ENCODE results near the gene QSOX1.

Gene QSOX1

DNA sequence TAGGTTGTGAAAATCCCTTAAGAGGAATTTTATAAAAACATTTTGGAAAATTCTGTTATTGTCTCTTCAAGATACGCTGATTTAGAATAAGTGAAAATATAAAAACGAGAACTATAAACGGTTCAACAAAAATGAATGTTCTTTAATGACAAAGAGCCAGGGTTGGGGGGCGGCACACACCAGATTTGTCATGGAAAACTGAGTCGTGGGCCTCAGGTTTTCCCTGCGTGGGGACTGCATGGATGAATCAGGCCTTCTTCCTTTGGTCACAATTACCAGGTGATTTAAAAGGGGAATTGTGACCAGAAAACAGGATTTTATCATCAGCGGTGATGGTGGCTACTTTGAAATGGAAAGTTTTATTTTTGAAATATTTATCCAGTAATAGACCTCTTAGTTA lies 84.0 kb downstream of the QSOX1 start:
- no peak for DNase-seq

DNA sequence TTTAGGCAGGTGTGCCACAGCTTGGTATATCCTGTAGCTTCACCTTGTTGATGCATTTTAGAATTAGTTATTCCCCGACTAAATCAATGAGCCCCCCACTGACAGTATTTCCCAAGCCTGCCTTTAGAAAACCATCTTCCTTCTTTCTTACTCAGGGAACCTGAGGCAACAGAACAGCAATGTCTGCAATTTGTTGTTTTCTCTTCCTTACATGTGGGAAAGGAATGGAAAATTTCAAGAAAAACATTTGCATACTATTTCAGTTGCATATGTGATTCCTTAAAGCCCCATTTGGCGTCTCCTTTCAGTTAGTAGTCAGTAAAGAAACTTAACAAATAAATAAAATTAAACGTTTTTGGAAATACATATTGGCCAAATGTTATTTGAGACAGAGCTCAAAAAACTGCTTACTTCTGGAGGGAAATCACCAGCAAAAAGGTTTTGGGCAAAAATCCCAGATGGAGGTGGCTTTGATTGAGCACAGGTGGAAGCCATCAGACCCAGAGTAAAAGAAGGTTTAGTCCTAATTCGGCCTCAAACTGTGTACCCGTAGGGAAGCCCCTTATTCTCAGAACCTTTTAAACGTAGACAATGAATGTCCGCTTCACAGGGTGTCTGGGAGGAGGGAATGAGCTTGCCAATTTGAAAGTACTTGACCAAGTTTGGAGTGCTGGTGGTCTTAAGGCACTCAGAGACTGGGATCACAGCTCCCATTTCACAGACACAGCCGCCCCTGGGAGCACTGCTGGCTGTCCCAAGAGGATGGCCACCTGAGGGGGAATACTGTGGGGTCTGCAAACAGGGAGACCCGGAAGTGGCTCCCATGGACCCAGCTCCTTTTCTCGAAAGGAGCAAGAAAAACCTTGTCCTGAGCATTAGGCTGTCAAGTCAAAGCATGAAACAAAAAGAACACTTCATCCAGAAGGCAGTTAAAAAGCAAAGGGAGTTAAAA lies 84.8 kb downstream of the QSOX1 start:
- no peak for DNase-seq

DNA sequence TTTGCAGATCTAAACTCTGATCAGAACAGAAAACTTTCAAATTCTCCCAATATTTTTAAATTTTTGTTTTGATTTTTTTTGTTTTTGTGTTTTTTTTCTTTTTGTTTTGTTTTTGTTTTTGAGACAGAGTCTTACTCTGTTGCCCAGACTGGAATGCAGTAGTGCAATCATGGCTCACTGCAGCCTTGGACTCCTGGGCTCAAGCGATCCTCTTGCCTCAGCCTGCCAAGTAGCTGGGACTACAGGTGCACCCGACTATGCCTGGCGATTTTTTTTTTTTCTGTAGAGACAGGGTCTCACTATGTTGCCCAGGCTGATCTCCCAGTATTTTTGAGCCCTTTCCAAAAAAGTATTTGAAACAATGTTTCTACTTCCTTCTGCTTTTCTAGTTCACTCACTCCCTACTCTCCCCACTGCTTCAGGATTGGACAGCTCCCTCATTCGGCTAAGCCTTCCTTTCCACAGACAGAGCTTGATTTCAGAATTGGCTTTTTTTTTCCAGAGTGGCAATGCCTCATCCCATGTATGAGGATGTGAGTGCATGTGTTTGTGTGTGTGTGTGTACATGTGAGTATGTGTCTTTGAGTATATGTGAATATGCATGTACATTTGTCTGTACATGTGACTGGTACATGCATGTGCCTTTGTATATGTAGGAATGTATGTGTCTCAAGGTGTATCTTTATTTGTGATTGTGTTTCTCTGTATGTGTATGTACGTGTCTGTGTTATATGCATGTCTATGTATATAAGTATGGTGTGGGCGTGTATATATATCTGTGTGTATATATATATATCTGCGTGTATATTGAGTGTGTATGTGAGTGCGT lies 87.3 kb downstream of the QSOX1 start:
- DNase-seq: no peak

DNA sequence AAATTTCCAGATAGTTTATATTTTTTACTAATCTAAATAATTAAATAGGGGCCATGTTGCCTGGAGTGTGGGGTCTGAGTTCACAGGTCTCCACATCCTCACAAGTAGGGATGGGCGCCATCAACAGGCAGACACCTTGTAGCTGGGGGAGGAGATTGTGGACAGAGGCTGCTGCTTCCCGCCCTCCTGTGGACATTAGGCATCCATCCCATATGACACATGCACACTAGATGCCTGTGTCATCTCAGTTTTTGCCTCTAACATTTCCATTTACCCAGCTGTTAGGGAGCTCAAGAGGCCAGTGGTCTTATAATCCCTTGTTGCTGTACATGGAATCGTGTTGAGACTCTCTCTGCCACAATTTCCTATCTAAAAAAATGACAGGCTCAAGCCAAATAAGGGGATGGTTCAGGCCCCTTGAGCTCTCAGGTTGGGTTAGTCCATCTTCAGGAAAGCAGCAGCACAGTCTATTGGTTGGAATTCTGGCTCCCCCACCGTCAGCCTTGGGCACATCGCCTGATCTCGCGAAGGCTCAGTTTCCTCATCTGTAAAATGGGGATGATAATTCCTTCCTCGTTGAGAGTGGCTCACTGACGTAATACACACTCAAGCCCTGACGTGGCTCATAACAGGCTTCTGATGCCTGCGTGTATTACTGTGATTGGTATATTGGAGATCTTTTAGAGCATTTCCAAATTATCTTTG lies 89.0 kb downstream of the QSOX1 start:
- DNase-seq: no peak

DNA sequence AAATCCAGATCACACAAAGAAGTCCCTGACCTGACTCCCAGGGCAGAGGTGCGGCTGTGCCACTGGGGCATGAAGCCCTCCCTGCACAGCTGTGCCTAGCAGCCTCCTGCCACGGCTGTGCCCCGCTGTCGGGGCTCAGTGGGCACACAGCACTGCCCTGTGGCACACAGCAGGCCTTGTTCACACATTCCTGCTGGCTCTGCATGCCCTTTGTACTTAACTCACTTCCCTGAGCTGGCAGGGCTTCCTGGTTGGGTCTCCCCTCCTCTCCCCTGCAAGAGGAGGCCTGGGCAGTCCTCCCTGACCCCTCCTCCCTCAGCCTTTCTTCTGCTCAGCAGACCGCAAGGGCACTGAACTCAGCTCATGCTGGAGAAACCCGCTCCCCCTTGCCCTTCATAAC lies 90.2 kb downstream of the QSOX1 start:
- DNase-seq: no peak

DNA sequence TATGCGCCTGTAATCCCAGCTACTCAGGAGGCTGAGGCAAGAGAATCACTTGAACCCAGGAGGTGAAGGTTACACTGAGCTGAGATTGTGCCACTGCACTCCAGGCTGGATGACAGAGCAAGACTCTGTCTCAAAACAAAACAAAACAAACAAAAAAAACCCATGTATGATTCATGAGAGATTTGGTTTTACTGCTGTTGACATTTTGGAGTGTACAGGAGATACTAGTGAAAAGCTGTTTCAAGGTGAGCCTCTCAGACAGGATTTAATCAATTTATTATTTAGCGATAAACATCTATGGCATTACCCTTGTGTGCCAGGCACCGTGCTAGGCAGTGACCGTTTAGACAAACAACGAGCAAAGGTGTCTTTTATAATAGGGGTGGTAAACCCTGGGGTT lies 91.9 kb downstream of the QSOX1 start:
- no peak for DNase-seq

DNA sequence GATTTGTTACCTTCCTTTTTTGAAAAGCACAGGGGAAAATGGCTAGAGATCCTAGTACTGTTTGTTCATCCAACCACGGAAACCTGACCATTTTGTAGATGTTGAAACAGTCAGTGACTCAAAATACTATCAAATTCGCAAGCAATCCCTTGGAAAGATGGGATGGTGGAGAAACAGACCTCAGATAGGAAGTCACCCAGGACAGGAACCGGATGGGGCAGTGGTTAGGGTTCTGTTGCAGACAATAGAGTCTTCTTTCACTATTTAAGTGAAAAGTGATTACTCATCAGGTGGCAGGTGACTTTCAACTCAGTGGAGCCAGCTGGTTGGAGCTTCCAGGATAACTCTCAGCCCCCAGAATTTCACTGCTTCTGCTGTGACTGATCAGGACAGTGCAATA lies 92.4 kb downstream of the QSOX1 start:
- DNase-seq: no peak

DNA sequence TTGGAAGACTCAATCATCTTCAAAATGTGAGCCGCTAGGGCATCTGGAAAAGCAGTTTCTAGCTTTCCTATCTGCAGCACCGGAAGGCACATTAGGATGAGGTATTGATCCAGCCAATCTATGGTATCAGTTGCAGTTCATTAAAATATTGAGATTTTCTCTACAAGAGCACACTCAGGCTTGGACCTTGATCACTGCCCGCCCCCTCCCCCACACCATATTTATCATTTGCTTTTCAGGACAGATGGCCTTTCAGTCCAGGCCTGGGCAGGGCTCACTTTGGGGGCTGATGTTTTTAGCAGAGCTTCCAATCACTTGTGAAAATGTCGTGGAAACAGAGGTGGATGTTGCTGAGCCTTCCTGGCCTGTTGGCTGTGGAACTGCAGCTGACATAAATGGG lies 92.9 kb downstream of the QSOX1 start:
- no peak for DNase-seq

DNA sequence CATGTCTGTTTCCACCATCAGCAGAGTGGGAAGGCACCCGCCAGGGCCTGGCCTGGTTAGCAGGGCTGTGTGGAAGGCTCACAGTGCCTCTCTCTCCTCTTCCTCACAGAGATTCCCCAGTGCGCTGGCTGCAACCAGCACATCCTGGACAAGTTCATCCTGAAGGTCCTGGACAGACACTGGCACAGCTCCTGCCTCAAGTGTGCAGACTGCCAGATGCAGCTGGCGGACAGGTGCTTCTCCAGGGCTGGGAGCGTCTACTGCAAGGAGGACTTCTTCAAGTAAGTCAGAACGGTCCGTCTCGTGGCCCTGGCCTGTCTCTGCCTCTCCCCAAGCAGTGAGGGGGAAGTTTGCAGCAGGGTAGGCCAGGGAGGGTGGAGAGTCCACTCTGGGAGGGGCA lies 93.5 kb downstream of the QSOX1 start:
- no peak for DNase-seq

DNA sequence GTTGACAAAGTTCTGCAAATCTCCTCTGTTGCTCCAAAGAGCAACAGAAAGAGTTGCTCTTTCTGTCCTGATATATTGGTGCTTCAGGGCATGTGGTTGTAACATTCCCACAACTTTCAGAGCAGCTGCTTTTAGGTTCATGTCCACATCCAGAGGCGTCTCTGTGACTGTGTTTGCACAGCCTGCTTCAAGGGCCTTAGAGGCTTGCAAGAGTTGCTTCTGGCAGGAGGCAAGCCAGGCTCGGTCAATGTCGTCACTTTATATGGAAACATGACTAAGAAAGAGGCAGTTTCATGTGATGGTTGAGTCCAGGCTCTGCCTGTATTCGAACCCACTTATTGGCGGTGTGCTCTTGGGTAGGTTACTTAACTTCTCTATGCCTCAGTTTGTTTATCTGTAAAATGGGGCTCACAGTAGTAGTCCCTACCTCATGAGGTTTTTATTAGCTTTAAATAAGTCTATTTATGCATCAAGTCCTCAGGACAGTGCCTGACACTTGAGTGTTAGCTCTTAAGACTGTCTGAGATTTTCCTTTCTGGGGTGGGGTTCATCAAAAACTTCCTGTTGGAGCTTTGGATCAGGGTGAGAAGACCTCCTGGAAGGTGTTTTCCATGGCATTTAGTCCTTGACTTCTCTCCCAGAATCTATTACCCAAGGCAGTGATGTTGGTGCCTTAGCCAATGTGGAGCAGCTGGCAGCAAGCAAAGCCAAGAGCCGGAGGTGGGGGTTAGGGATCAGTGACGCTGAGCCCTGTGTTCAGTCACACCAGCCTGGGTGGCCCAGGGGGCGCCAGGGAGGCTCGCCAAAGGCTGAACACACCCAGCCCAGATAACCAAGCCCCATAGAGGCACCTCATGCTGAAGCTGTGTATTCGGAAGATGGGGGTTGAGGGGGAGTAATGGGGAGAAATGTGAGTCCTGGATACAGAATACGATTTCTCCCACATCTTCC lies 94.3 kb downstream of the QSOX1 start:
- DNase-seq: no peak

DNA sequence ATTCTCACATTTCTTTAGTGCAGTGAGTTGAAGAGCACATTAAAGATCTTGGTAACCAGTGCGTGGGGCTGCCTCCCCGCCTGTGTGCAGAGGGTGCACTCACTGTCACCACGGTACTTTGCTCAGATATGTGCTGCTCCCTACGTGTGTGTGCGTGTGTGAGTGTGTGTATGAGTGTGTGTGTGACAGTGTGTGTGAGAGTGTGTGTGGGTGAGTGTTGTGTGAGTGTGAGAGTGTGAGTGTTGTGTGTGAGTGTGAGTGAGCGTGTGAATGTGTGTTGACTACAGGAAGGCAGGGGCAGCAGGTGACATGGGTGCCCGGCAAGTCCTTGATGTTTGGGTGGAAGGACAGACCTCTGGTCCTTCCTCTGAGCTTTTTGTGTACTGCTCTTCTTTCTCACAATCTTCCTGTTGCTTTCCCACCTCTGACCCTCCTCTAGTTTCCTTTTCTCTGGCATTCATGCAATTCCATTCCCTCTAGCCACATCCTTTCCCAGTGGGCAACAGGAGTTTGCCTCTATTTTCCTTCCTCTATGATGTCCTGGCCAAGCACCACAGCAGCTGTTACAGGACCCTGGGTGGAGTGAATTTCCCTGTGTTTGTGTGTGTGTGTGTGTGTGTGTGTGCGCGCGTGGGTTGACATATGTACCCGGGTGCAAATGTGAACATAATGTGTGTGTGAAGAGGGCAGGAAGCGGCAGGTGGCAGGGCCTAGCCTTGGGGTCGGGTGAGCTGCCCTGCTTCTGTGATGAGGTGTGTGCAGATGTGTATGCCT lies 95.2 kb downstream of the QSOX1 start:
- no peak for DNase-seq

DNA sequence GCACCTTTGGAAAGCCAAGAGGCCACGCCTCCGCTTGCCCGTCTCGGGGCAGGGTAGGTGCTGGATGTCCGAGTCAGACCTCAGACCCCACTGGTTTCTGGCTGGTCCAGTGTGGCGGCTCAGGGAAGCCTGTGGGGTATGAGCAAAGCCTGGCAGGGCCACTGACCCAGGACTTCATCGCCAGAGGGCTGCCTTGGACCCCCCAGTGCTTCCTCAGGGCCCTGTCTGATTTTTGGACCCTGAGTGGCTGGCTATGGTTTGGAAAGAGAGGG lies 95.8 kb downstream of the QSOX1 start:
- no peak for DNase-seq

DNA sequence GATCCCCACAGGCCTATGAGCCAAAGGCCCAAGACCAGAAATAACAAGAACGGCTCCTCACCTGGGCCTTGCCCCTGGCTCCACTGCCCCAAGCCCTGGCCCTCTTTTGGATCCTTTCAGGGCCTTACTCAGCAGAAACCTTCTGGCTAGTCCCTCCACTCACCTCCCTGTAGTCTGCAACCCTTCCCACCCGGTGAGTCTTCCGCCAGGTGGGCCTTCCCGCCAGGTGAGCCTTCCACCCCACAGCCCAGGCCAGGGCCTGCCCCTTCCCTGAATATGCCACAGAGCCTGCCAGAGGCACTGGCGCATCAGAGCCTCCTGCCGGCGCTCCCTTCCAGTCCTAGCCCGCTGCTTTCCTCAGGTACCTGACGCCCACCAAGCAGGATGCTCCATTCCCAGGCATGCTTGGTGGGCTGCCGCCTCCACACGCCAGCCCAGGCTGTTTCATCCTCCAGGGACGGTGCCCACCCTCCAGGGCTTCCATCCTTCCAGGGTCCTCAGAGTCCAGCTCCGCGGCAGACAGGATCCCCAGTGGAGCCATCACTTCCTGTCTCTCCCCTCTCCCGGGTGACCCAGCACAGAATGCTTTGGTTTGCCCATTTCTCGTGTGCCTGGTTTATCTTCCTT lies 96.3 kb downstream of the QSOX1 start:
- no peak for DNase-seq

DNA sequence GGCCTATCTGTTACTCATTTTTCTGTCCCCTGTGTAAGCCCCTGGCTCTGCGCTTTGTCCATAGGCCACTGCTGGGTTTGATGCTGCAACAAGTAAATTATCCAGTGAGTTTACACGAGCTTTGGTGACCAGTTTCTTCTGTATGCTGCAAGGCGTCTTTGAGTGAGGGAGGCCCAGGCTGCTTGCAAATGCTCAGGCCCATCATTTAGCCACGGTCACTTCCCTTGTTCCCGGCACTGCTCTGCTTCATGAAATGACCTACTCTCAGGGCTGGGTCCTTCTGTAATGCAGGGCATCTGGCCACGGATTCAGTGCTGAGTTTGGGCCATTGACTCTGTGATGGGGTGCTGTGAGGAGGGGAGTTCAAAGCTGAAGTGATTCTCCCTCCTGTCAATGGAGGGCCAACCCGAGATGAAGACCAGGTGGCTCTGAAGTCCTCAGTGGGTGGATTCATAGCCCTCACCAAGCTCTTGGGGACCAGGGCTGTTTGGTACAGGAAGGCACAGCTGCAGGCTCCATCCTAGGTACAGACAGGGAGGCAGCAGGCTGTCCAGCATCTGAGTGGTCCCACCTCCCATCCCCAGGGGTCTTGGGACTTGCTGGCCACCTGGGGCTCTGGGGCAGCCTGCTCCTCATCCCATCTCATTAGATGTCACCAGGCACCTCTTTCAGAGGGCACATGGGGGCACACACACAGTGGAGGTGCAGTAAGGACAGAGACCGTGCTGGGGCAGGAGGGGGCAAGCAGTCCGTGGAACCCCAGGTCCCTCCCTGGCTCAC lies 97.0 kb downstream of the QSOX1 start:
- no peak for DNase-seq

DNA sequence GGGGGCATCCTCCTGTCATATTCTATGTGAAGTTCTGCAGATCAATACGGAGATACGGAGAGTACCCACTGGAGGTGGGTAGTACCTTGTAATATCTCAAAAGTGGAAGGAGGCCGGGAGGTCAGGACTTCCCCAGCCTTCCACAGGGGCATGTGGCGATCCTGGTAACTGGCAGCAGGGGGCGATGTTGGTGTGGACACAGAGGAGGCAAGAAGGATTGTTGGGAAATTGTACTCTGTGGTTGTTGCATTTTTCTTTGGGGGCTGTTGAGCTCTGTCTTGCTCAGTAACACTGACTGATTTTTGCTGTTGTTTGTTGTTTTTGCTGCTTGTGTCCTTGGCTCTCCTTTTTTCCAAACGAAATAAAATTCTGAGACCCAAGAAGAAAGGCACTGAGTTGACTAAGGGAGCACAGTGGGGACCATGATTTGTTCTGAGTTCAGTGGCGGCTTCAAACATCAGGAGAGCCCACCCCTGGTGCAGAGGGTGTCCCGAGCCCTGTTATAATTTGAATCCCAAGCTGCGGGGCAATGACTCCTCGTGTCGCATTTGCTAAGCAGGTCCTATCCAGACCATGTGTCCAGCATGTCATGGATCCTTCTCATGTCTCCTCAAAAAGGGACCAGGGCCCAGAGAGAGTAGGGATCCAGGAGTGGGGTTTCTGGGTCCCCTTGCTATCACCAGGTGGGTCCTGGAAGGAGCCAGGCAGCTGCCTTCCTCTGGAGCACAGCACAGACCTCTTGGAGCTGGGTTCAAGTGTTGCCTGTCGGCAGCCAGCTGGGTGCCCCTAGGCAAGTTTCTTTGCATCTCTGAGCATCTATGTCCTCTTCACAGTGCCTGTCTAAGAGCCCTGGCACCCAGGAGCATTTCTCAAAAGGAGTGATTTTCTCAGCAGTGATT lies 98.2 kb downstream of the QSOX1 start:
- peak; percentile 63 for DNase-seq
